Neural progenitor cell (in vitro differentiated cells): ENCODE results near the gene MAPK10.

Experiments used
- CTCF ChIP-seq: fragments of 200-600 bp; sonication (generic); IDR thresholded peaks from 2 replicates; pipeline ENCODE4 v1.5.1; 2017; ENCODE audit warnings: antibody characterized with exemption, mild to moderate bottlenecking
- EZH2 ChIP-seq: fragments of 200-600 bp; sonication (generic); IDR thresholded peaks from 2 replicates; pipeline ENCODE4 v1.6.1; 2017; ENCODE audit warnings: antibody characterized with exemption, mild to moderate bottlenecking, moderate library complexity
- EZH2phosphoT487 ChIP-seq: fragments of 200-600 bp; sonication (generic); IDR thresholded peaks from 2 replicates; pipeline ENCODE4 v1.6.1; 2017; ENCODE audit warnings: antibody characterized with exemption

DNA sequence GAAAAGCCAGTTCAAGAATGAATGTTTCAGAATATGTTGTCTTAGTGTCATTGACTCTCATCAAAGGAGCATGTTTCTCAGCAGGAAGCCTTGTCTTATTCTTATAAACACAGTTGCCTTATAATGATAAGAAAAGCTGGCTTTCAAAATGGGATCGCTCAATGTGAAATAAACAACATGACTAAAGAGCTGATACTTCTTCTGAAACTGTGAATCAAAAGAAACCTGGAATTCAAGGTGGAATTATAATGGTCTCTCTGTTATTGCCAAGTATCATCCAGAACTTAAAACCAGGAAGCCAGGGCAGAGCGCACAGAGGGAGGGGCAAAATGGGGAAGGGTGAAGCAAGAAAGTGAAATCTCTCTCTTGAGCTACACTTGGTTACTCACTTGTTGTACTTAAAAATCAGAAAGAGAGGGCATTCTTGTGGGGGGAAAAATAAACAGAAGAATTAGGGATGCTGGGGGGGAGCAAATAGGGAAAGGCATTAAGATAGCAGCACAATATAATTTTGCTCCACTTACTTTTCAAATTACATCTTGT, 270.0 kb downstream of the MAPK10 start:
- no peak for TF ChIP-seq EZH2
- no peak for TF ChIP-seq CTCF
- no peak for TF ChIP-seq EZH2phosphoT487
